Right ventricle myocardium superior (tissue), 1 donor: ENCODE data around the gene GNL1. TPM values are rescaled to one million over a fixed set of nuclear protein-coding genes. Genes with fewer than 3 reads are reported as not detected.

ENCODE experiments used
- ATAC-seq: fragments of 200-7000 bp; cut with Tn5 transposase; one replicate; pipeline ENCODE4 v1.9.1; 2020; ENCODE audit warnings: mild to moderate bottlenecking; ENCODE audit not compliant: poor library complexity
- DNase-seq: peaks from one replicate; pipeline ENCODE4 v3.0.0-alpha.2; 2020
- intact Hi-C: fragments of 100-400 bp; cut with DNase I; formaldehyde crosslinking; loops from one replicate; pipeline ENCODE4 v1.11.2; 2022
- total RNA-seq: library from RNA; stranded (reverse); fragmentation: NEBNext Ultra II Directional; extraction: Animal tissue kit (Norgen Biotek cat#: 25700); gene quantifications from one replicate; pipeline ENCODE4 v1.2.1, GENCODE V29; 2021
- donor health status: DM: no; HTN: yes; CAD: no; lungs with severe emphysema.

GNL1 gene
- total RNA-seq, 1 donor from 2014 or later = 17.6 TPM

GRCh38 chr6:30571075-30571761 lies 14.9 kb upstream of the GNL1 start, which contains the start of gene ABCF1:
TSS of gene ABCF1 (plus strand) at chr6:30571442. CDS start at chr6:30571488, 46 bp downstream.
- DNase-seq (peak; percentile 99), ATAC-seq (peak; percentile 99)
- intact Hi-C loops = no loop called here

GRCh38 chr6:30570740-30571074 lies 14.4 kb upstream of the GNL1 start:
- no peak for DNase-seq
- intact Hi-C loops = no loop called here
- ATAC-seq = peak; percentile 19

GRCh38 chr6:30570263-30570662 lies 14.0 kb upstream of the GNL1 start:
- intact Hi-C loops = no loop called here
- no peak for ATAC-seq

GRCh38 chr6:30568245-30568644 lies 12.0 kb upstream of the GNL1 start:
- no peak for DNase-seq
- no peak for ATAC-seq
- intact Hi-C loops = no loop called here

More at GRCh38 chr6:30570263-30570662, 14.0 kb upstream of the GNL1 start:
- no peak for DNase-seq

- DNase-seq = no peak
- ATAC-seq = no peak
- intact Hi-C loops = no loop called here
Measured at GRCh38 chr6:30565772-30566171, 9.5 kb upstream of the GNL1 start.

- intact Hi-C loops = no loop called here
- DNase-seq (no peak), ATAC-seq (no peak)
Measured at GRCh38 chr6:30564114-30564513, 7.8 kb upstream of the GNL1 start.

- ATAC-seq (no peak), DNase-seq (no peak)
- intact Hi-C loops = no loop called here
Measured at GRCh38 chr6:30562470-30563425, 6.5 kb upstream of the GNL1 start.

GRCh38 chr6:30560930-30561329 lies 4.6 kb upstream of the GNL1 start:
- DNase-seq = no peak

GRCh38 chr6:30557683-30557981 lies 1.3 kb upstream of the GNL1 start:
- intact Hi-C loops = loop anchor here (5.0 kb wide), 1 partner anchor 160 kb away; the partner anchor contains the start of gene MDC1
- ATAC-seq (no peak), DNase-seq (no peak)

More at GRCh38 chr6:30560930-30561329, 4.6 kb upstream of the GNL1 start:
- intact Hi-C loops = no loop called here
- no peak for ATAC-seq

GRCh38 chr6:30556906-30557682 lies 805 bp upstream of the GNL1 start, which contains the start of gene PRR3:
TSS of gene PRR3 (plus strand) at chr6:30557295. CDS start at chr6:30557345, 50 bp downstream.
- intact Hi-C loops = loop anchor here (5.0 kb wide), 1 partner anchor 160 kb away; the partner anchor contains the start of gene MDC1
- peak; percentile 91 for DNase-seq
- ATAC-seq = peak; percentile 89

GRCh38 chr6:30555816-30556065 lies 548 bp downstream of the GNL1 start:
- no peak for ATAC-seq
- intact Hi-C loops = loop anchor here (5.0 kb wide), 1 partner anchor 162 kb away; the partner anchor contains the start of gene MDC1
- no peak for DNase-seq

- peak; percentile 77 for DNase-seq
- peak; percentile 25 for ATAC-seq
- intact Hi-C loops = loop anchor here (5.0 kb wide), 1 partner anchor 162 kb away; the partner anchor contains the start of gene MDC1
Measured at GRCh38 chr6:30554962-30555815, 1.1 kb downstream of the GNL1 start.

- intact Hi-C loops = no loop called here
- no peak for ATAC-seq
- DNase-seq = no peak
Measured at GRCh38 chr6:30554404-30554803, 1.9 kb downstream of the GNL1 start.

GRCh38 chr6:30548375-30548774 lies 7.9 kb downstream of the GNL1 start:
- ATAC-seq = no peak
- intact Hi-C loops = no loop called here

GRCh38 chr6:30547454-30547853 lies 8.8 kb downstream of the GNL1 start:
- DNase-seq (no peak), ATAC-seq (no peak)
- intact Hi-C loops = no loop called here

More at GRCh38 chr6:30548375-30548774, 7.9 kb downstream of the GNL1 start:
- DNase-seq = no peak

GRCh38 chr6:30544666-30545272 lies 11.5 kb downstream of the GNL1 start:
- intact Hi-C loops = loop anchor here (5.0 kb wide), 1 partner anchor 62 kb away; no protein-coding TSS in a partner anchor
- DNase-seq (no peak), ATAC-seq (peak; percentile 61)

- DNase-seq = no peak
- intact Hi-C loops = loop anchor here (5.0 kb wide), 1 partner anchor 62 kb away; no protein-coding TSS in a partner anchor
- ATAC-seq = no peak
Measured at GRCh38 chr6:30543821-30544220, 12.5 kb downstream of the GNL1 start.

GRCh38 chr6:30542915-30543314 lies 13.4 kb downstream of the GNL1 start:
- no peak for ATAC-seq
- no peak for DNase-seq
- intact Hi-C loops = loop anchor here (5.0 kb wide), 1 partner anchor 61 kb away; no protein-coding TSS in a partner anchor
